ENCODE measurements around the gene SLC25A26. TPM values are rescaled to one million over a fixed set of nuclear protein-coding genes. Genes with fewer than 3 reads are reported as not detected.
"Not testable (repeated sequence)": the region's sequence is repeated elsewhere in the genome, so short reads cannot be mapped to it uniquely, and the experiment has no call there.

Gene SLC25A26
- total and polyA plus RNA-seq, 2 experiments from 2014 or later = 19.8 to 25.7 TPM

DNA sequence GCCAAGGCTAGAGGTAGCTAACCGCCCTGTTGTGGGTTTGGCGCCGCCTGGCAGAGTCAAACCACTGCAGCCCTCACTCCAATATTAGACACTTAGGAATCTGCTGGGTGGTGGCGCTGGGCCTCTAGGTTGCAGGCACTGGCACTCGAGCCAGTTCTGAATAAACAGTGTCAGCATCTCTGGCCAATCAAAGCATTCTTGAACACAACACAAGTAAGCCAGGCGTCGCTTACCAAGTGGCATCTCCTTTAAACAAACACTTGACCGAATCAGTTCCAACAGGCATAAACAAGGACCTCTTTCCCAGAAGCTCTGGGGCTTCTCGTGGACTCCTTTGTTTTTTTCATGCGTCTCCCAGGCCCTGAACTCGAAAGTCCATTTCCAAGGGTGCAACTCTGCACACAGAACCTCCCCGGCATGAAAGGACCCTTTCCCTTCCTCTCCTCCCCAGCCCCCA, 197.7 kb downstream of the SLC25A26 start:
- Histone ChIP-seq H3K4me2 (no peak overlapping the region), H3K9me3 (ENCODE audit: low read depth) (no peaks in the 10 kb centered on the region), H2AFZ (no peak overlapping the region), H3K4me3 (no peak overlapping the region), H3K9me2 (replicated peaks; ENCODE audit: insufficient read depth) (no peaks in the 10 kb centered on the region), H3K27ac (no peak overlapping the region), H4K20me1 (ENCODE audit: insufficient read depth, poor library complexity, severe bottlenecking) (no peaks in the 10 kb centered on the region), H3K79me2 (peaks cover 4% of the 10 kb centered on the region), H3K36me3 (replicated peaks; ENCODE audit: insufficient read depth, low read depth) (no peaks in the 10 kb centered on the region), H3K4me1 (ENCODE audit: insufficient read depth) (peaks cover 8% of the 10 kb centered on the region), H3K27me3 (no peaks in the 10 kb centered on the region)
- no peak for DNase-seq (ENCODE audit: low spot score)
- no peak for TF ChIP-seq EZH2 (IDR thresholded peaks at IDR 0.05; ENCODE audit: borderline replicate concordance)
- TF ChIP-seq, protein P1, sequence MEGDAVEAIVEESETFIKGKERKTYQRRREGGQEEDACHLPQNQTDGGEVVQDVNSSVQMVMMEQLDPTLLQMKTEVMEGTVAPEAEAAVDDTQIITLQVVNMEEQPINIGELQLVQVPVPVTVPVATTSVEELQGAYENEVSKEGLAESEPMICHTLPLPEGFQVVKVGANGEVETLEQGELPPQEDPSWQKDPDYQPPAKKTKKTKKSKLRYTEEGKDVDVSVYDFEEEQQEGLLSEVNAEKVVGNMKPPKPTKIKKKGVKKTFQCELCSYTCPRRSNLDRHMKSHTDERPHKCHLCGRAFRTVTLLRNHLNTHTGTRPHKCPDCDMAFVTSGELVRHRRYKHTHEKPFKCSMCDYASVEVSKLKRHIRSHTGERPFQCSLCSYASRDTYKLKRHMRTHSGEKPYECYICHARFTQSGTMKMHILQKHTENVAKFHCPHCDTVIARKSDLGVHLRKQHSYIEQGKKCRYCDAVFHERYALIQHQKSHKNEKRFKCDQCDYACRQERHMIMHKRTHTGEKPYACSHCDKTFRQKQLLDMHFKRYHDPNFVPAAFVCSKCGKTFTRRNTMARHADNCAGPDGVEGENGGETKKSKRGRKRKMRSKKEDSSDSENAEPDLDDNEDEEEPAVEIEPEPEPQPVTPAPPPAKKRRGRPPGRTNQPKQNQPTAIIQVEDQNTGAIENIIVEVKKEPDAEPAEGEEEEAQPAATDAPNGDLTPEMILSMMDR (IDR thresholded peaks at IDR 0.05; ENCODE audit: poor library complexity) = no peak
- TF ChIP-seq EZH2phosphoT487 (IDR thresholded peaks at IDR 0.05; ENCODE audit: low read depth, severe bottlenecking, unreplicated experiment) = no peak
- WGBS (ENCODE audit: low lambda C conversion rate, missing lambda C conversion rate) = 89% methylated on average over 12 of the region's 12 CpGs

DNA sequence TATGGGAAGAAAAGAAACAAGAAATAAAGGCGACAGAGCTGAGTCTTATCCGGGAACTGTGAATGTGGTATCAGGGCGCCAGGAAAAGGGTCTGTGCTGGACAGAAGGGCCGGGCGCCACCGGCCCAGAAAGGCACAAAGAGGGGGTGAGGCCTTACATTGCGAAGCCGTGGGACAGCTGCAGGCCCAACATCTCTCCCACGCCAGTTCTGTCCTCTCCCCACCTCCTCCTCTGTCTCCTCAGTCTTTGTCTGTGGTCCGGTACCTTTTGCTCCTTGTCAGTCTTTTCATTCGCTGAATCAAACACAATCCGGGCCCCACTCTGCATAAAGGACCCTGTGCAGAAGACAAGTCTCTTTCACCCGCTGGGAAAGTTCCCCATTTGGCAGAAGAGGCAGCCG, 198.2 kb downstream of the SLC25A26 start:
- 95% methylated on average over 14 of the region's 14 CpGs for WGBS (ENCODE audit: low lambda C conversion rate, missing lambda C conversion rate)
- H3K4me1 ChIP-seq (ENCODE audit: insufficient read depth) = peaks cover 8% of the 10 kb centered on the region
- H3K36me3 ChIP-seq (replicated peaks; ENCODE audit: insufficient read depth, low read depth) = no peaks in the 10 kb centered on the region
- no peak overlapping the region for H3K4me2 ChIP-seq
- no peaks in the 10 kb centered on the region for H4K20me1 ChIP-seq (ENCODE audit: insufficient read depth, poor library complexity, severe bottlenecking)
- no peak overlapping the region for H3K27ac ChIP-seq
- H3K4me3 ChIP-seq = no peak overlapping the region
- no peak overlapping the region for H2AFZ ChIP-seq
- DNase-seq (ENCODE audit: low spot score) = no peak
- no peaks in the 10 kb centered on the region for H3K9me2 ChIP-seq (replicated peaks; ENCODE audit: insufficient read depth)
- TF ChIP-seq EZH2 (IDR thresholded peaks at IDR 0.05; ENCODE audit: borderline replicate concordance) = no peak
- H3K27me3 ChIP-seq = no peaks in the 10 kb centered on the region
- H3K79me2 ChIP-seq = peaks cover 4% of the 10 kb centered on the region
- H3K9me3 ChIP-seq (ENCODE audit: low read depth) = no peaks in the 10 kb centered on the region

DNA sequence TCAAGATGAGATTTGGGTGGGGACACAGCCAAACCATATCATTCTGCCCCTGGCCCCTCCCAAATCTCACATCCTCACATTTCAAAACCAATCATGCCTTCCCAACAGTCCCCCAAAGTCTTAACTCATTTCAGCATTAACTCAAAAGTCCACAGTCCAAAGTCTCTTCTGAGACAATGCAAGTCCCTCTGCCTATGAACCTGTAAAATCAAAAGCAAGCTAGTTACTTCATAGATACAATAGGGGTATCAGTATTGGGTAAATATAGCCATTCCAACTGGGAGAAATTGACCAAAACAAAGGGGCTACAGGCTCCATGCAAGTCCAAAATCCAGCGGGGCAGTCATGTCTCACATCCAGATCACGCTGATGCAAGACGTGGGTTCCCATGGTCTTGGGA, 200.3 kb downstream of the SLC25A26 start:
- H3K4me3 ChIP-seq; H3K4me1 ChIP-seq (ENCODE audit: insufficient read depth); H3K27me3 ChIP-seq; H3K9me2 ChIP-seq (replicated peaks; ENCODE audit: insufficient read depth); H3K9me3 ChIP-seq (ENCODE audit: low read depth); DNase-seq (ENCODE audit: low spot score); H3K4me2 ChIP-seq; H4K20me1 ChIP-seq (ENCODE audit: insufficient read depth, poor library complexity, severe bottlenecking); H3K79me2 ChIP-seq; H2AFZ ChIP-seq; H3K27ac ChIP-seq; H3K36me3 ChIP-seq (replicated peaks; ENCODE audit: insufficient read depth, low read depth): not testable (repeated sequence)
- 99% methylated on average over 3 of the region's 3 CpGs for WGBS (ENCODE audit: low lambda C conversion rate, missing lambda C conversion rate)

GRCh38 chr3:66421893-66422292, 201.1 kb downstream of the SLC25A26 start:
- not testable (repeated sequence) for H4K20me1 ChIP-seq (ENCODE audit: insufficient read depth, poor library complexity, severe bottlenecking); H3K27ac ChIP-seq; H3K9me3 ChIP-seq (ENCODE audit: low read depth)

GRCh38 chr3:66423791-66424190, 203.0 kb downstream of the SLC25A26 start:
- Histone ChIP-seq H4K20me1 (ENCODE audit: insufficient read depth, poor library complexity, severe bottlenecking) (no peaks in the 10 kb centered on the region), H3K4me2 (no peak overlapping the region), H3K27ac (no peak overlapping the region), H3K36me3 (replicated peaks; ENCODE audit: insufficient read depth, low read depth) (no peaks in the 10 kb centered on the region), H2AFZ (no peak overlapping the region), H3K4me1 (ENCODE audit: insufficient read depth) (no peaks in the 10 kb centered on the region), H3K79me2 (peaks cover 6% of the 10 kb centered on the region), H3K9me2 (replicated peaks; ENCODE audit: insufficient read depth) (no peaks in the 10 kb centered on the region), H3K9me3 (ENCODE audit: low read depth) (no peaks in the 10 kb centered on the region), H3K27me3 (no peaks in the 10 kb centered on the region), H3K4me3 (no peak overlapping the region)
- TF ChIP-seq EZH2 (IDR thresholded peaks at IDR 0.05; ENCODE audit: borderline replicate concordance) (no peak), EZH2phosphoT487 (IDR thresholded peaks at IDR 0.05; ENCODE audit: low read depth, severe bottlenecking, unreplicated experiment) (no peak)
- TF ChIP-seq, protein P1 (IDR thresholded peaks at IDR 0.05; ENCODE audit: poor library complexity) = no peak
- WGBS (ENCODE audit: low lambda C conversion rate, missing lambda C conversion rate) = 39% methylated on average over 3 of the region's 3 CpGs
- DNase-seq (ENCODE audit: low spot score) = no peak

More at GRCh38 chr3:66421893-66422292, 201.1 kb downstream of the SLC25A26 start:
- not testable (repeated sequence) for H3K4me1 ChIP-seq (ENCODE audit: insufficient read depth); H3K4me2 ChIP-seq; H3K27me3 ChIP-seq; H2AFZ ChIP-seq; DNase-seq (ENCODE audit: low spot score); H3K36me3 ChIP-seq (replicated peaks; ENCODE audit: insufficient read depth, low read depth); H3K9me2 ChIP-seq (replicated peaks; ENCODE audit: insufficient read depth); H3K4me3 ChIP-seq; H3K79me2 ChIP-seq
- WGBS (ENCODE audit: low lambda C conversion rate, missing lambda C conversion rate) = 92% methylated on average over 3 of the region's 3 CpGs

Measured in hepatocyte (in vitro differentiated cells).